ENCODE data around the gene ACBD7. TPM values are rescaled to one million over a fixed set of nuclear protein-coding genes. Genes with fewer than 3 reads are reported as not detected.

Gene ACBD7
- total and polyA plus RNA-seq, 8 donors: 2.2 to 6.4 TPM; not detected in 6

DNA sequence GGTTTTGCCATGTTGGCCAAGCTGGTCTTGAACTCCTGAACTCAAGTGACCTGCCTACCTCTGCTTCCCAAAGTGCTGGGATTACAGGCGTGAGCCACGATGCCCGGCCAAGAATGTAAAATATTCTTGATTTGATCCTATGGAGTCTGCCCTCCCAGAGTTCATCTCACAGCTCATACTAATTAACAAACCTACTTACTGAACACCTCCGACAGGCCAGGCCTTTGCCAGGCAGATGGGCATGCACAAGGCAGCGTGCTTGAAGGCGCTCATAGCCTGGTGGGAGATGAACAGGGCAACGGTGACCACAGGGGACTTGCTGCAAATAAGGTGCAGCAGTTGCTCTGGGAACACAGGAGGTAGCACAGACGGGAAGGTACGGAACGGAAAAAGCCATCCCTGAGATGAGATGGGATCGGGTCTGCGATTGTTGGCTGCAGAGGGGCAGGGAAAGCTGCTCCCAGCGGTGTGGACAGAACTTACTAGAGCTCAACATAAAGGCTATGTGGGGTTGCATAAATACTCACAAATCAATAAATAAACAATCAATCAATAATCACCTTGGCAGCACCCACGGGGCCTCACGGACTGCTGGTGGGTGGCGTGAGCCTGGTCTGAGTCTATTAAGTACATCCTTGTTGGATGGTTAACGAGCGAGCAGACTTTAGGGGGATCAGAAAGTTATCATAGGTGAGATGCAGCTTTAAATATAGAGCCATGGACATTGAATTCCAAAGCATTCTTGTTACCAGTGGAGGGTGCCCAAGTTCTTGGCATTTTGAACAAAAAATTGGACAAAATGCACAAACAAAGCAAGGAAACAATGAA, 4.7 kb downstream of the ACBD7 start:
- Histone ChIP-seq H3K4me3 (peak overlapping the region; percentile 39 to 51 (median 47)), H3K27me3 (peaks cover 0 to 5% (median 0%) of the 10 kb centered on the region in 3 donors), H3K36me3 (no peaks in the 10 kb centered on the region), H3K27ac (peak overlapping the region in 3 of 5 donors; percentile 36 to 65 (median 43)), H3K9me3 (no peaks in the 10 kb centered on the region), H3K4me1 (peaks cover 4 to 28% (median 23%) of the 10 kb centered on the region in 4 donors)
- 76 to 82% (median 77%) methylated on average over 17 to 18 of the region's 18 CpGs for WGBS, 5 donors
- intact Hi-C loops (cut with DNase I; ENCODE audit: low total_unique reads): no loop called here
- TF ChIP-seq EP300 (IDR thresholded peaks at IDR 0.05): no peak
- TF ChIP-seq POLR2A (IDR thresholded peaks at IDR 0.05): no peak
- TF ChIP-seq, protein P1, sequence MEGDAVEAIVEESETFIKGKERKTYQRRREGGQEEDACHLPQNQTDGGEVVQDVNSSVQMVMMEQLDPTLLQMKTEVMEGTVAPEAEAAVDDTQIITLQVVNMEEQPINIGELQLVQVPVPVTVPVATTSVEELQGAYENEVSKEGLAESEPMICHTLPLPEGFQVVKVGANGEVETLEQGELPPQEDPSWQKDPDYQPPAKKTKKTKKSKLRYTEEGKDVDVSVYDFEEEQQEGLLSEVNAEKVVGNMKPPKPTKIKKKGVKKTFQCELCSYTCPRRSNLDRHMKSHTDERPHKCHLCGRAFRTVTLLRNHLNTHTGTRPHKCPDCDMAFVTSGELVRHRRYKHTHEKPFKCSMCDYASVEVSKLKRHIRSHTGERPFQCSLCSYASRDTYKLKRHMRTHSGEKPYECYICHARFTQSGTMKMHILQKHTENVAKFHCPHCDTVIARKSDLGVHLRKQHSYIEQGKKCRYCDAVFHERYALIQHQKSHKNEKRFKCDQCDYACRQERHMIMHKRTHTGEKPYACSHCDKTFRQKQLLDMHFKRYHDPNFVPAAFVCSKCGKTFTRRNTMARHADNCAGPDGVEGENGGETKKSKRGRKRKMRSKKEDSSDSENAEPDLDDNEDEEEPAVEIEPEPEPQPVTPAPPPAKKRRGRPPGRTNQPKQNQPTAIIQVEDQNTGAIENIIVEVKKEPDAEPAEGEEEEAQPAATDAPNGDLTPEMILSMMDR (IDR thresholded peaks at IDR 0.05): no peak
- no peak for TF ChIP-seq POLR2AphosphoS5 (IDR thresholded peaks at IDR 0.05)
- DNase-seq: no peak

DNA sequence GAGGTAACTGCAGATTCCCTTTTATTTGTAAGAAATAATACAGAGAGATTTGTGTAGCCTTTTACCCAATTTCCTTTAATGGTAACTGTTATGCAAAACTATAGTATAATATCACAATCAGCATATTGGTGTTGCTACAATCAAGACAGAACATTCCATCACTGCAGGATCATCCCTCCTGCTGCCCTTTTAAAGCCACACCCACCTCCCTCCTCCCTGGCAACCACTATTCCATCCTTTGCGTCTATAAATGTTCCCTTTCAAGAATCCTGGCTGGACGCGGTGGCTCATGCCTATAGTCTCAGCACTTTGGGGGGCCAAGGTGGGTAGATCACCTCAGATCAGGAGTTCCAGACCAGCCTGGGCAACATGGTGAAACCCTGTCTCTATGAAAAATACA, 13.2 kb downstream of the ACBD7 start:
- Histone ChIP-seq H3K4me3 (no peak overlapping the region), H3K27ac (no peak overlapping the region), H3K4me1 (no peaks in the 10 kb centered on the region), H3K9me3 (no peaks in the 10 kb centered on the region), H3K27me3 (no peaks in the 10 kb centered on the region), H3K36me3 (no peaks in the 10 kb centered on the region)
- TF ChIP-seq, protein P1 (IDR thresholded peaks at IDR 0.05): no peak
- TF ChIP-seq POLR2A (IDR thresholded peaks at IDR 0.05) (no peak), EP300 (IDR thresholded peaks at IDR 0.05) (no peak), POLR2AphosphoS5 (IDR thresholded peaks at IDR 0.05) (no peak)
- WGBS, 5 donors: 89 to 98% (median 95%) methylated on average over 3 of the region's 3 CpGs
- no peak for DNase-seq
- intact Hi-C loops (cut with DNase I; ENCODE audit: low total_unique reads): no loop called here

DNA sequence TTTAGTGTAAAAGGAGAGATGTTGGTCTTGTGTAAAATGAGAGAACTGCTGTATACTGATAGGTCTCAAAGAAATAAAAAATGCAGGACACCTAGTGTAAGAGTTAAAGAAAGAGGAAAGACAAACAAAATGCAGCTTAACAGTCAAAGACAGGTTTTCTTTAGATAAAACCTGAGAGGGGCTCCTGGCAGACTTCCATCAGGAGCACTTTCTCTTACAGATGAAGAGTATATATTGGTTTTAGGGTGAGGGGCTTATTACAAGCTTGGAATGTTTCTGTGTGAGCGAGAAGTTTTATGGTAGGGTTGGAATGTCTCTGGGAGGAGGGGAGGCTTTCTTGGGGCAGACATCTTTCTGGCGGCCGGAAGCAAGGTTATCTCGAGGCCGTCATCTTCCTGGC, 16.2 kb downstream of the ACBD7 start:
- H3K4me1 ChIP-seq: no peaks in the 10 kb centered on the region
- no peak for DNase-seq
- no peak overlapping the region for H3K4me3 ChIP-seq
- intact Hi-C loops (cut with DNase I; ENCODE audit: low total_unique reads): no loop called here
- 84 to 99% (median 94%) methylated on average over 5 of the region's 5 CpGs for WGBS, 5 donors
- H3K36me3 ChIP-seq: no peaks in the 10 kb centered on the region
- no peak for TF ChIP-seq POLR2AphosphoS5 (IDR thresholded peaks at IDR 0.05)
- TF ChIP-seq, protein P1 (IDR thresholded peaks at IDR 0.05): no peak
- TF ChIP-seq POLR2A (IDR thresholded peaks at IDR 0.05): no peak
- no peak overlapping the region for H3K27ac ChIP-seq
- no peaks in the 10 kb centered on the region for H3K27me3 ChIP-seq
- no peaks in the 10 kb centered on the region for H3K9me3 ChIP-seq

DNA sequence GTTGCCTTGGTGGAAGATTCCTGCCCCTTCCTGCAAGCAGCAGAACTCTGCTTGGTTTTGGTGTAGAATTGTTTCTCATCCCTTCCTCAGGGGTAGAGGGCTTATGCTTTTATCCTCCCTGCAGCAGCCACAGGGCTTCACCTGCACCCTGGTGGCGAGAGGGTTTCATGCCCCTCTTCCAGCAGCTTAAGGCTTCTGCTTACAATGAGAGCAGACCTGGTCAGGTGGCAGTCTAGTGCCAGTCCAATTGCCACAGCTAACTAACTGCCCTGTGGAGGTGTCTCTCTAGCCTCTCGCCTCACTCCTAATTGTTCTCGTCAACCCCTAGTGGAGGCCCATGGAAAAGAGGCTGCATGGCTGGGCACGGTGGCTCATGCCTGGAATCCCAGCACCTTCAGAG, 19.3 kb downstream of the ACBD7 start:
- DNase-seq: no peak
- no peak for TF ChIP-seq POLR2A (IDR thresholded peaks at IDR 0.05)
- TF ChIP-seq, protein P1 (IDR thresholded peaks at IDR 0.05): no peak
- no peak for TF ChIP-seq EP300 (IDR thresholded peaks at IDR 0.05)
- TF ChIP-seq POLR2AphosphoS5 (IDR thresholded peaks at IDR 0.05): no peak
- 53 to 79% (median 67%) methylated on average over 3 to 4 of the region's 4 CpGs for WGBS, 5 donors

More for the DNA sequence above, 19.3 kb downstream of the ACBD7 start:
- Histone ChIP-seq H3K9me3 (peaks cover 0 to 16% (median 10%) of the 10 kb centered on the region in 4 donors), H3K4me3 (no peak overlapping the region), H3K4me1 (no peaks in the 10 kb centered on the region), H3K27me3 (no peaks in the 10 kb centered on the region), H3K36me3 (no peaks in the 10 kb centered on the region), H3K27ac (no peak overlapping the region)
- intact Hi-C loops (cut with DNase I; ENCODE audit: low total_unique reads): no loop called here

All from stomach (tissue), 9 donors.